Loucy (cell line): Measurements from ENCODE around the gene MTHFR.

Experiments used
- H2AFZ ChIP-seq: fragments of 200-600 bp; sonication (generic); 2 replicates; pipeline ENCODE4 v1.6.0; 2016; ENCODE audit warnings: antibody characterized with exemption, mild to moderate bottlenecking, low read length, moderate library complexity
- H3F3A ChIP-seq: fragments of 200-600 bp; 2 replicates; pipeline ENCODE4 v1.6.0; 2016; ENCODE audit warnings: antibody characterized with exemption, low read depth, mild to moderate bottlenecking
- H3K27me3 ChIP-seq: fragments of 200-600 bp; sonication (generic); 2 replicates; pipeline ENCODE4 v1.6.1; 2014; ENCODE audit warnings: low read length, mild to moderate bottlenecking; ENCODE audit not compliant: insufficient read depth, poor library complexity, severe bottlenecking
- H3K36me3 ChIP-seq: fragments of 200-600 bp; sonication (generic); 2 replicates; pipeline ENCODE4 v1.6.1; 2016; ENCODE audit warnings: low read length; ENCODE audit not compliant: insufficient read depth
- H3K4me1 ChIP-seq: fragments of 200-600 bp; sonication (generic); 2 replicates; pipeline ENCODE4 v1.5.1; 2014; ENCODE audit warnings: low read length, mild to moderate bottlenecking; ENCODE audit not compliant: insufficient read depth, poor library complexity, severe bottlenecking
- H3K4me2 ChIP-seq: fragments of 200-600 bp; sonication (generic); 2 replicates; pipeline ENCODE4 v1.6.0; 2014; ENCODE audit warnings: antibody characterized with exemption, low read length, low read depth, mild to moderate bottlenecking; ENCODE audit not compliant: poor library complexity, severe bottlenecking
- H3K4me3 ChIP-seq: fragments of 200-600 bp; sonication (generic); 2 replicates; pipeline ENCODE4 v1.5.1; 2014; ENCODE audit warnings: low read length, mild to moderate bottlenecking, mixed read lengths; ENCODE audit not compliant: poor library complexity, severe bottlenecking
- H3K79me2 ChIP-seq: fragments of 200-600 bp; sonication (generic); 2 replicates; pipeline ENCODE4 v1.6.1; 2014; ENCODE audit warnings: low read length; ENCODE audit not compliant: insufficient read depth
- H3K9ac ChIP-seq: fragments of 200-600 bp; sonication (generic); 2 replicates; pipeline ENCODE4 v1.6.0; 2014; ENCODE audit warnings: mild to moderate bottlenecking, low read depth, low read length, moderate library complexity; ENCODE audit not compliant: poor library complexity, severe bottlenecking
- H3K9me2 ChIP-seq: fragments of 200-600 bp; sonication (generic); replicated peaks from 2 replicates; pipeline ENCODE4 v1.6.1; 2016; ENCODE audit warnings: low read depth, low read length, mixed read lengths
- H3K9me3 ChIP-seq: fragments of 200-600 bp; sonication (generic); 2 replicates; pipeline ENCODE4 v1.6.1; 2014; ENCODE audit warnings: mild to moderate bottlenecking, antibody characterized with exemption, low read length, low read depth; ENCODE audit not compliant: insufficient read depth
- H4K20me1 ChIP-seq: fragments of 200-600 bp; sonication (generic); 2 replicates; pipeline ENCODE4 v1.6.0; 2014; ENCODE audit warnings: antibody characterized with exemption, low read length, mild to moderate bottlenecking; ENCODE audit not compliant: insufficient read depth, poor library complexity, severe bottlenecking
- CTCF ChIP-seq: fragments of 200-600 bp; sonication (generic); conservative IDR thresholded peaks from 2 replicates; pipeline ENCODE4 v1.5.1; 2014; ENCODE audit warnings: mild to moderate bottlenecking, antibody characterized with exemption, low read length
- EZH2phosphoT487 ChIP-seq: fragments of 200-600 bp; IDR thresholded peaks from 2 replicates; pipeline ENCODE4 v1.6.1; 2018; ENCODE audit warnings: antibody characterized with exemption, mild to moderate bottlenecking, moderate library complexity, borderline replicate concordance

Gene MTHFR

DNA sequence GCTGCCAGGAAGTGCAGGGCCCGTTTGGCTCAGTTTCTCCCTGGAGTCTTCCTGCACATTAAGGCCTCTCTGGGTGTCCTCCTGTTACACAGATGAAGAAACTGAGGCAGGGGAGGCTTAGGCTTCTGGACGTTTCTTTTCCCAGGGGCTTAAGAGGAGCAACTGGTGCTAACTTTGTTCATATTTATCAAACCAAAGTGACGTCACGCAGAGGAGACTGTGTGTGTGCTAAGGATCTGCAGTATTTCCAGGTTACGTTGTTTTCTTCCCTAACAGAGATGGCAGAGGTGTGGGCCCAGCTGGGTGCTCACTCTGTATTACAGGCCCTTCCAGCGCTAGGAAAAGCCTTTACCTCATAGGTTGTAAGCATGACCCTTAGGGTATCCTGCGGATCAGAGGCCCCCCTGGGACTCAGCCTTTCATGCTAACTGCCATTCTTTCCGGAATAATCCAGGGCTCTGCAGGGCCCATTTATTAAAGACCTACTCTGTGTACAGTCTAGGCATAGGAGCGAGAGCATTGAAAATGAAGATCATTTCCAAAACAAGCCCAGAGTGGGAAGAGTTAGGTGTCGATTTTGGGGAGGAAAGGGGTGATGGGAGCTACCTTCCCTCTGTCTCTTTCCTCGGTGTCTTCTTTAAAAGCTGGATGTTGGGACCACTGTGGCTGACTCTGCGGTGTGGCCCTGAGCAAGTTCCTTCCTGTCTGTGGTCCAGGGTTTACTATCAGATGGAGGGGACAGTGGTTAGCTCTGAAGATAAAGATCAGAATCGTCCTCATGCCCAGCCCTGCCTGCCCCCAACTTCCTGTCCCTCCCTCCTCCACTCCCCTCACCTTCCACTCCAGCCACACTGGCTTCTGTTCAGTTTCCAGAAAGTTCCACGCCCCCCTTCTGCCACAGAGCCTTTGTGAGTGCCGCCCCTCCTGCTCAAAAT is 65.2 kb downstream of the MTHFR start:
- H3K4me2 ChIP-seq, result peak overlapping the region; percentile 82
- H2AFZ ChIP-seq, result no peak overlapping the region
- peak overlapping the region; percentile 66 for H3K4me3 ChIP-seq
- H4K20me1 ChIP-seq, result no peaks in the 10 kb centered on the region
- peak overlapping the region; percentile 63 for H3K9ac ChIP-seq
- TF ChIP-seq EZH2phosphoT487, result no peak; the same call in 1 of the 2 replicates
- TF ChIP-seq CTCF, result no peak
- H3K9me3 ChIP-seq, result no peaks in the 10 kb centered on the region
- no peaks in the 10 kb centered on the region for H3K79me2 ChIP-seq
- H3K4me1 ChIP-seq, result peaks cover 74% of the 10 kb centered on the region
- H3K9me2 ChIP-seq, result no peaks in the 10 kb centered on the region
- no peaks in the 10 kb centered on the region for H3K36me3 ChIP-seq
- H3K27me3 ChIP-seq, result no peaks in the 10 kb centered on the region
- H3F3A ChIP-seq, result peaks cover 8% of the 10 kb centered on the region; the same call in 1 of the 2 replicates

DNA sequence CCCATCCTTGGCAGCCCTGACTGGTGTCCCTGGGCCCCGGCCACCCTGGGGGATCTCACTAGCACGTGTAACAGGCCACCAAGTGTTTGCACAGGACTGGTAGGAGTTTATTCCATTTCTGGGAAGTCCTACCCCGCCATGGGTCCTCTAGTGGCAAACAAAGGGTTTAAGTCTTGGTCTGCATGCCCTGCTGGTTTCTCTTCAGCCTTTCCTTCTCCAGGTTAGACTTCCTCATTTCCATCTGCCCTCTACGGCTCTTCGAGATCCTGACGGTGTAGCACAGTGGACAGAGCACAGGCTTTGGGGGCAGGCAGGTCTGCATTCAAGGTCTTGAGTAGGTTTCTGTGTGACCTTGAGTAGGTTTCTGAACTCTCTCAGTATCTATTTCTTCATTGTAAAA is 67.0 kb downstream of the MTHFR start:
- Histone ChIP-seq H3K4me3 (no peak overlapping the region), H3K4me2 (peak overlapping the region; percentile 89), H3K36me3 (no peaks in the 10 kb centered on the region), H4K20me1 (no peaks in the 10 kb centered on the region), H3K4me1 (peaks cover 78% of the 10 kb centered on the region), H3K9ac (peak overlapping the region; percentile 81), H3K79me2 (no peaks in the 10 kb centered on the region), H2AFZ (no peak overlapping the region), H3K9me2 (no peaks in the 10 kb centered on the region), H3K27me3 (no peaks in the 10 kb centered on the region), H3K9me3 (no peaks in the 10 kb centered on the region), H3F3A (peaks cover 8% of the 10 kb centered on the region; the same call in 1 of the 2 replicates)
- TF ChIP-seq EZH2phosphoT487, result no peak

DNA sequence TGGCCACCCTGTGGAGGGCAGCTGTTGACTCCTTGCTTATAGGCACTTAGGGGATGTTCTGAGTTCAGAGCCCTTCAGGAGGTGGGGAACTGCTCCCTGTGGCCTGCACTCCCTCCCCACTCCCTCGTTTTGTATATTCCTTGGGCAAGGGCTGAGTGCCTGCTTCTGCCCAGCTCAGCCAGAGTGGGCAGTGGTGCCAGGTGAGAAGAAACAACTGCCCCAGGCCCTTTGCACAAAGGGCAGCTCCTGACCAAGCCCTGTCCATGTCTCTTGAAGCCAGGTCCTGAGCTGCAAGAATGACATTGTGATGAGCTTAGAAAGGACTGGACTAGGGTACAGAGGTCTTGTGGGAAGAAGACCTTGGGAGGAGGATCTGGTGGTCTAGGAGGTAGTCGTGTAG is 67.7 kb downstream of the MTHFR start:
- H3K4me1 ChIP-seq, result peaks cover 78% of the 10 kb centered on the region
- TF ChIP-seq EZH2phosphoT487 (no peak), CTCF (no peak)
- no peaks in the 10 kb centered on the region for H3K9me3 ChIP-seq
- H3F3A ChIP-seq, result peaks cover 8% of the 10 kb centered on the region; the same call in 1 of the 2 replicates
- H4K20me1 ChIP-seq, result no peaks in the 10 kb centered on the region
- H2AFZ ChIP-seq, result no peak overlapping the region
- peak overlapping the region; percentile 89 for H3K4me2 ChIP-seq
- no peaks in the 10 kb centered on the region for H3K79me2 ChIP-seq
- no peaks in the 10 kb centered on the region for H3K36me3 ChIP-seq
- no peaks in the 10 kb centered on the region for H3K9me2 ChIP-seq
- H3K9ac ChIP-seq, result peak overlapping the region; percentile 81
- no peaks in the 10 kb centered on the region for H3K27me3 ChIP-seq
- H3K4me3 ChIP-seq, result peak overlapping the region; percentile 69
